B cell (primary cell): ENCODE results near the gene ZSWIM6. TPM values are rescaled to one million over a fixed set of nuclear protein-coding genes. Genes with fewer than 3 reads are reported as not detected.

ENCODE experiments used
- ATAC-seq: fragments of 200-7000 bp; cut with Tn5 transposase; one replicate; pipeline ENCODE4 v1.10.0; 2021; ENCODE audit warnings: low read depth, mild to moderate bottlenecking, moderate number of reproducible peaks, moderate library complexity
- CTCF ChIA-PET: fragments of 350-600 bp; sonication (Branson Sonifier 250); formaldehyde crosslinking; loops from one replicate; lab custom pipeline; 2021; ENCODE audit warnings: antibody characterized with exemption, inconsistent platforms; lab: Charles Lee
- POLR2A ChIA-PET: fragments of 350-600 bp; sonication (Branson Sonifier 250); formaldehyde crosslinking; loops from one replicate; lab custom pipeline; 2021; ENCODE audit warnings: antibody characterized with exemption; lab: Charles Lee
- DNase-seq: peaks from one replicate; pipeline ENCODE4 v3.0.0; 2013
- H2AFZ ChIP-seq: 2 replicates; pipeline ENCODE4 v1.6.1; 2012; ENCODE audit warnings: mild to moderate bottlenecking, low read depth, low read length; ENCODE audit not compliant: insufficient read depth, poor library complexity, severe bottlenecking
- H3K27ac ChIP-seq, 2 donors: 1 replicate in 1 of 2; 2 replicates in 1 of 2; pipeline ENCODE4 v1.5.1; 2012 to 2013; ENCODE audit warnings: low read length in 2 of 2, mild to moderate bottlenecking in 2 of 2, moderate library complexity in 1 of 2
- H3K27me3 ChIP-seq, 4 experiments: fragments of 200-600 bp in 1 of 4; sonication (generic) in 1 of 4; replicated peaks in 1 of 4; 1 replicate in 2 of 4; 2 replicates in 2 of 4; pipeline versions ENCODE4 v1.6.1 to v1.7.0; 2013 to 2016; ENCODE audit warnings: low read length in 3 of 4, mild to moderate bottlenecking in 2 of 4, mixed read lengths in 1 of 4, moderate library complexity in 1 of 4; ENCODE audit not compliant: insufficient read depth in 4 of 4, control insufficient read depth in 3 of 4; ENCODE audit errors: control extremely low read depth in 1 of 4
- H3K36me3 ChIP-seq, 2 experiments: replicated peaks in 1 of 2; 1 replicate in 1 of 2; 2 replicates in 1 of 2; pipeline versions ENCODE4 v1.6.1 to v1.7.1; 2013; ENCODE audit warnings: low read length in 1 of 2; ENCODE audit not compliant: insufficient read depth in 2 of 2, control insufficient read depth in 1 of 2; ENCODE audit errors: control extremely low read depth in 1 of 2, extremely low read depth in 1 of 2
- H3K4me1 ChIP-seq, 2 donors: fragments of 200-600 bp in 1 of 2; sonication (generic) in 1 of 2; 1 replicate in 1 of 2; 2 replicates in 1 of 2; pipeline versions ENCODE4 v1.5.1 to v1.6.1; 2013 to 2017; ENCODE audit warnings: low read length in 2 of 2; ENCODE audit not compliant: control insufficient read depth in 2 of 2, insufficient read depth in 2 of 2
- H3K4me2 ChIP-seq: replicated peaks from 2 replicates; pipeline ENCODE3; 2012; ENCODE audit warnings: mild to moderate bottlenecking, low read depth, low read length; ENCODE audit not compliant: poor library complexity, severe bottlenecking
- H3K4me3 ChIP-seq, 5 experiments: fragments of 200-600 bp in 1 of 5; sonication (generic) in 1 of 5; 1 replicate in 3 of 5; 2 replicates in 2 of 5; pipeline versions ENCODE4 v1.5.1 to v1.7.0; 2011 to 2016; ENCODE audit warnings: low read length in 4 of 5, mild to moderate bottlenecking in 4 of 5, low read depth in 2 of 5, control low read depth in 1 of 5, moderate library complexity in 1 of 5; ENCODE audit not compliant: insufficient read depth in 1 of 5; ENCODE audit errors: control extremely low read depth in 1 of 5, extremely low read depth in 1 of 5
- H3K79me2 ChIP-seq: fragments of 200-600 bp; sonication (generic); one replicate; pipeline ENCODE4 v1.6.0; 2016; ENCODE audit warnings: low read length; ENCODE audit not compliant: control insufficient read depth, insufficient read depth
- H3K9ac ChIP-seq: fragments of 200-600 bp; sonication (generic); 2 replicates; pipeline ENCODE4 v1.6.1; 2017; ENCODE audit warnings: mild to moderate bottlenecking, low read length, moderate library complexity
- H3K9me3 ChIP-seq, 3 donors: one replicate each; pipeline versions ENCODE4 v1.6.1 to v1.7.1; 2013; ENCODE audit warnings: low read length in 2 of 3; ENCODE audit not compliant: control insufficient read depth in 2 of 3, insufficient read depth in 1 of 3; ENCODE audit errors: control extremely low read depth in 1 of 3
- H4K20me1 ChIP-seq: 2 replicates; pipeline ENCODE4 v1.6.0; 2012; ENCODE audit warnings: mild to moderate bottlenecking, low read length; ENCODE audit not compliant: insufficient read depth, control insufficient read depth, poor library complexity, severe bottlenecking
- H3K27ac Mint-ChIP-seq: one replicate; pipeline ENCODE4 v1.8.0; 2021; ENCODE audit warnings: mixed read lengths
- H3K27me3 Mint-ChIP-seq: one replicate; pipeline ENCODE4 v1.8.0; 2021; ENCODE audit warnings: mixed read lengths
- H3K4me1 Mint-ChIP-seq: one replicate; pipeline ENCODE4 v1.8.0; 2021; ENCODE audit warnings: mixed read lengths
- H3K4me3 Mint-ChIP-seq: one replicate; pipeline ENCODE4 v1.8.0; 2021; ENCODE audit warnings: mixed read lengths
- H3K9me3 Mint-ChIP-seq: one replicate; pipeline ENCODE4 v1.8.0; 2022; ENCODE audit warnings: mixed read lengths; ENCODE audit not compliant: insufficient read depth
- EZH2 ChIP-seq: IDR thresholded peaks from 2 replicates; pipeline ENCODE4 v1.6.1; 2012; ENCODE audit warnings: borderline replicate concordance, low read depth, mild to moderate bottlenecking, moderate library complexity, low read length; ENCODE audit not compliant: insufficient read depth, poor library complexity, severe bottlenecking
- WGBS: methylation state at CpG from one replicate; pipeline ENCODE4 v1.1.5; 2013; ENCODE audit warnings: missing lambda C conversion rate; ENCODE audit not compliant: insufficient coverage; 5-methylcytosine and 5-hydroxymethylcytosine counted together
- intact Hi-C: fragments of 100-400 bp; cut with micrococcal nuclease; formaldehyde crosslinking; loops from one replicate; pipeline ENCODE4 v1.10.0; 2022
- polyA plus RNA-seq: library from polyadenylated mRNA; depleted of rRNA; stranded (reverse); fragments of >200 nt; gene quantifications from 2 replicates; pipeline ENCODE4 v1.2.3, GENCODE V29; 2012
- total RNA-seq, 2 donors: library from RNA; stranded (reverse); fragments of 120-200 nt in 1 of 2; gene quantifications; 1 replicate in 1 of 2; 2 replicates in 1 of 2; pipeline versions ENCODE4 v1.2.3 to v1.2.4, GENCODE V29; 2013 to 2022
- TF ChIP-seq, protein P1 (sequence below): fragments of 200-600 bp; IDR thresholded peaks from one replicate; pipeline ENCODE4 v1.8.0; 2022; ENCODE audit warnings: antibody characterized with exemption, mild to moderate bottlenecking

Gene ZSWIM6
- total and polyA plus RNA-seq, 2 donors (not counting 1 experiment from before 2014, with no cell fraction given): 7.9 to 16.4 TPM

DNA sequence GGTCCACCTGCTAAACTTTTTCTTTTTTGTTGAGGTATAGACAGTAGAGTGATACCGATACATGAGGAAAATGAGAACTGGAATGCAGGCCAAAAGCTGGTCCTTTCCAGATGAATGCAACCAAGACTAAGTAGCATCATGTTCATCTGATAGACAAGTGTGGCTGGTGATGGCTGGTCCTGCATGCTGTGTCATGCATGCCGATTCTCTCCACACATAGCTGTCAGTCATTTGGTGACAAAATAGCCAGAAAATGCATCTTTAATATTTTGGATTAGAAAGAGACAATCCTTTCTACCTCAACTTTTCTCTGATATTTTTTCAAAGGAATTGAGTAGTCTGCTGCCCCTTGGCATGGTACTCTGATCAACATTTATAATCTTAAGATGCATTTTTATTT lies 49.9 kb downstream of the ZSWIM6 start:
- H3K27ac ChIP-seq: no peak overlapping the region
- H3K36me3 ChIP-seq: no peaks in the 10 kb centered on the region
- CTCF ChIA-PET: no interaction called here
- DNase-seq (no peak), ATAC-seq (no peak)
- H3K27me3 ChIP-seq: no peaks in the 10 kb centered on the region
- intact Hi-C loops: no loop called here
- no peak overlapping the region for H3K4me2 ChIP-seq
- Mint-ChIP-seq H3K27ac (no peak overlapping the region), H3K9me3 (no peaks in the 10 kb centered on the region), H3K27me3 (no peaks in the 10 kb centered on the region), H3K4me1 (peaks cover 11% of the 10 kb centered on the region), H3K4me3 (no peak overlapping the region)
- POLR2A ChIA-PET: no interaction called here
- no peaks in the 10 kb centered on the region for H3K9me3 ChIP-seq
- peaks cover 61% of the 10 kb centered on the region for H3K79me2 ChIP-seq
- H3K4me1 ChIP-seq: no peaks in the 10 kb centered on the region
- no peak overlapping the region for H3K4me3 ChIP-seq
- no peak overlapping the region for H3K9ac ChIP-seq
- H2AFZ ChIP-seq: no peak overlapping the region
- H4K20me1 ChIP-seq: peaks cover 4% of the 10 kb centered on the region
- TF ChIP-seq EZH2: no peak
- TF ChIP-seq, protein P1, sequence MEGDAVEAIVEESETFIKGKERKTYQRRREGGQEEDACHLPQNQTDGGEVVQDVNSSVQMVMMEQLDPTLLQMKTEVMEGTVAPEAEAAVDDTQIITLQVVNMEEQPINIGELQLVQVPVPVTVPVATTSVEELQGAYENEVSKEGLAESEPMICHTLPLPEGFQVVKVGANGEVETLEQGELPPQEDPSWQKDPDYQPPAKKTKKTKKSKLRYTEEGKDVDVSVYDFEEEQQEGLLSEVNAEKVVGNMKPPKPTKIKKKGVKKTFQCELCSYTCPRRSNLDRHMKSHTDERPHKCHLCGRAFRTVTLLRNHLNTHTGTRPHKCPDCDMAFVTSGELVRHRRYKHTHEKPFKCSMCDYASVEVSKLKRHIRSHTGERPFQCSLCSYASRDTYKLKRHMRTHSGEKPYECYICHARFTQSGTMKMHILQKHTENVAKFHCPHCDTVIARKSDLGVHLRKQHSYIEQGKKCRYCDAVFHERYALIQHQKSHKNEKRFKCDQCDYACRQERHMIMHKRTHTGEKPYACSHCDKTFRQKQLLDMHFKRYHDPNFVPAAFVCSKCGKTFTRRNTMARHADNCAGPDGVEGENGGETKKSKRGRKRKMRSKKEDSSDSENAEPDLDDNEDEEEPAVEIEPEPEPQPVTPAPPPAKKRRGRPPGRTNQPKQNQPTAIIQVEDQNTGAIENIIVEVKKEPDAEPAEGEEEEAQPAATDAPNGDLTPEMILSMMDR: no peak
- 100% methylated on average over 1 of the region's 2 CpGs for WGBS

DNA sequence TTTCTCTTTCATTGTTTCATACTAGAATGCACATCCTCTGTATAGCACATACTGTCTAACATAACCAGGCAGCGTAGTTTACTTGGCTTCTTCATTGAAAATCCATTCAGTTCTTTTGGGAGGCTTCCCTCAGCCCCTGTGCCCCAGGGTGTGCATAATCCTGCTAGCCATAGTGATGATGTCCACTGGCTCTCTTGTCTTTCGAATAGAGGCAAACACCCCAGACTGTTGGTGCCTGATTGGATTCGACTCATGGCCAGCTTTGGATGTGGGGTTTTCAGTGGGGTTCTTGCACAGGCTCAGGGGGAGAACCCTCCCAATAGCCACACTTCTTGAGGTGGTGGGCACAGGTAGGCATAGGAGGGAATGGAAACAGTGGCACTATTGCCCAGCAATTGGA lies 53.6 kb downstream of the ZSWIM6 start:
- no peak overlapping the region for H3K9ac ChIP-seq
- Mint-ChIP-seq H3K4me1 (peaks cover 15% of the 10 kb centered on the region), H3K27ac (no peak overlapping the region), H3K9me3 (no peaks in the 10 kb centered on the region), H3K4me3 (no peak overlapping the region), H3K27me3 (no peaks in the 10 kb centered on the region)
- no peak overlapping the region for H2AFZ ChIP-seq
- ATAC-seq (no peak), DNase-seq (no peak)
- 92% methylated on average over 2 of the region's 3 CpGs for WGBS
- H3K4me2 ChIP-seq: no peak overlapping the region
- H3K4me1 ChIP-seq: no peaks in the 10 kb centered on the region
- TF ChIP-seq EZH2: no peak
- TF ChIP-seq, protein P1: no peak
- no peaks in the 10 kb centered on the region for H3K9me3 ChIP-seq
- H4K20me1 ChIP-seq: peaks cover 5% of the 10 kb centered on the region
- CTCF ChIA-PET: no interaction called here
- intact Hi-C loops: no loop called here
- POLR2A ChIA-PET: no interaction called here
- H3K27ac ChIP-seq: no peak overlapping the region
- no peaks in the 10 kb centered on the region for H3K27me3 ChIP-seq
- H3K4me3 ChIP-seq: no peak overlapping the region
- H3K36me3 ChIP-seq: no peaks in the 10 kb centered on the region
- peaks cover 55% of the 10 kb centered on the region for H3K79me2 ChIP-seq
